Right lobe of liver (tissue), 4 donors: ENCODE results near the gene CPN2.

Source experiments
- CTCF ChIP-seq, 4 donors: fragments of 200-600 bp in 3 of 4; fragments of 450-650 bp in 1 of 4; IDR thresholded peaks; one replicate each; pipeline versions ENCODE4 v1.5.1 to v1.8.0; 2016 to 2022; ENCODE audit warnings: antibody characterized with exemption in 4 of 4, mild to moderate bottlenecking in 2 of 4
- POLR2A ChIP-seq: fragments of 450-650 bp; IDR thresholded peaks from one replicate; pipeline ENCODE4 v1.6.1; 2017; ENCODE audit warnings: antibody characterized with exemption, mild to moderate bottlenecking
- donor health status: DM: no; HTN: no; CAD: no.
- donor health status: DM: no; HTN: no; CAD: no.
- donor health status: DM: no; HTN: yes; CAD: no.

GRCh38 chr3:194307849-194308248 is 43.3 kb downstream of the CPN2 start:
- TF ChIP-seq CTCF (IDR thresholded peaks at IDR 0.05) (no peak), POLR2A (no peak)
